Large intestine (tissue), 3 donors: ENCODE measurements around the gene CPA5. TPM values are rescaled to one million over a fixed set of nuclear protein-coding genes. Genes with fewer than 3 reads are reported as not detected.

Source experiments
- DNase-seq, 2 donors: peaks; one replicate each; pipeline versions ENCODE4 v3.0.0 to v3.0.0-alpha.2; 2013
- H3K27ac ChIP-seq: one replicate; pipeline ENCODE4 v1.5.1; 2013; ENCODE audit warnings: low read length
- H3K27me3 ChIP-seq: 2 replicates; pipeline ENCODE4 v1.6.1; 2013; ENCODE audit warnings: low read length; ENCODE audit not compliant: control insufficient read depth, insufficient read depth
- H3K36me3 ChIP-seq: 2 replicates; pipeline ENCODE4 v1.6.1; 2013; ENCODE audit warnings: low read length; ENCODE audit not compliant: control insufficient read depth, insufficient read depth
- H3K4me1 ChIP-seq: one replicate; pipeline ENCODE4 v1.6.1; 2013; ENCODE audit warnings: low read length; ENCODE audit not compliant: control insufficient read depth, insufficient read depth
- H3K4me3 ChIP-seq: one replicate; pipeline ENCODE4 v1.5.1; 2013; ENCODE audit warnings: low read length
- H3K9me3 ChIP-seq: one replicate; pipeline ENCODE4 v1.6.1; 2013; ENCODE audit warnings: mild to moderate bottlenecking, low read depth, low read length, moderate library complexity; ENCODE audit not compliant: control insufficient read depth
- WGBS: methylation state at CpG from one replicate; pipeline ENCODE4 v1.1.5; 2013; ENCODE audit warnings: low lambda C conversion rate; ENCODE audit not compliant: insufficient coverage; 5-methylcytosine and 5-hydroxymethylcytosine counted together
- polyA plus RNA-seq: library from polyadenylated mRNA; unstranded; fragments of 120-200 nt; gene quantifications from one replicate; pipeline ENCODE4 v1.2.1, GENCODE V29; 2013

CPA5 gene
- polyA plus RNA-seq, 1 donor: 0.15 TPM

DNA sequence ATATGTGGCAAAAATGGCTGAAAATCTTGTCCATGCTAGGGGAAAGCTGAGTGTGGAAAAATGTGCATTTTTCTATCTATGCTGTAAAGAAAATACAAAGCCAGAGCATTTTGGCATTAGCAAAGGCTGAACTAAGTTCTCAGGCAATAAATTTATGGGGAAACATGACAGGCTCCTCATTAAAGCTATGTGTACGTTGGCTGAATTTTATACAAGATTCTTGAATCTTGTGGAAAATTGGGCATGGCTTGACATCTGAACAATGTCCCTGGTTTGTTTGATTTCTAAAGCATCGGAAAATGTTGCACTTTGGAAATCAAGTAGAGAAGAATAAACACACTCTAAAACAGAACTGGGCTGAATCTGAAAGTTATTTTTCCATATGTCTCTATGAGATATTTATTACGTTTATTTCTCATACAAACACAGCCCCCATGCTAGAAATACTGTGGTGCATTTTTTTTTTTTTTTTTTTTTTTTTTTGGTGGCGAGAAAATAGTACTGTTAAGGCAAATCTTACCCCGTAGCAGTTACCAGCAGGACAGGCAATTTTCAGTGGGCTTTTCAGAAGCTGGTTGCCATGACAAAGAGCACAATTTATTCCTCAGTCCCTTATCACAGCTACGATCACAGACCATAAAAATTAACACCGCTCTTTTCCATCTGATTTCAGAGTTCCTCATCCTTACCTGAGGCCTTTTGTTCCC is 52.6 kb downstream of the CPA5 start:
- H3K27me3 ChIP-seq: no peaks in the 10 kb centered on the region
- no peaks in the 10 kb centered on the region for H3K9me3 ChIP-seq
- H3K4me3 ChIP-seq: no peak overlapping the region
- peaks cover 40% of the 10 kb centered on the region for H3K4me1 ChIP-seq
- peak overlapping the region; percentile 27 for H3K27ac ChIP-seq
- 45% methylated on average over 2 of the region's 7 CpGs for WGBS
- no peaks in the 10 kb centered on the region for H3K36me3 ChIP-seq
- DNase-seq: no peak

DNA sequence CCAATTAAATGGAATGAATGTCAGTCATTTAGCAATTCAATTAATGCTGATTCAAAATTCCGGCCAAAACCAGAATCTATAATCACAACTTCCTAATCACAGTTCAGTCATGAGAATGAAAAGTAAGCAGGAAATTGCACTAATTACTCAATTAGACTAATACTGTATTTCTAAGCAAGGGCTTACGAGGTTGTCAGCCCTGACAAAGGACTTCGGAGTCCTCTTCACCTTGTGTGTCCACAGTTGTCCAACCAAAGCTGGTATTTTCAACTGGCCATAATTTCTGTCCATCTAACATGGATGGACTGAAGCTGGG is 53.1 kb downstream of the CPA5 start:
- WGBS: no CpG with 5 or more reads among the region's 3 CpGs
- H3K36me3 ChIP-seq: peaks cover 4% of the 10 kb centered on the region
- no peak for DNase-seq

DNA sequence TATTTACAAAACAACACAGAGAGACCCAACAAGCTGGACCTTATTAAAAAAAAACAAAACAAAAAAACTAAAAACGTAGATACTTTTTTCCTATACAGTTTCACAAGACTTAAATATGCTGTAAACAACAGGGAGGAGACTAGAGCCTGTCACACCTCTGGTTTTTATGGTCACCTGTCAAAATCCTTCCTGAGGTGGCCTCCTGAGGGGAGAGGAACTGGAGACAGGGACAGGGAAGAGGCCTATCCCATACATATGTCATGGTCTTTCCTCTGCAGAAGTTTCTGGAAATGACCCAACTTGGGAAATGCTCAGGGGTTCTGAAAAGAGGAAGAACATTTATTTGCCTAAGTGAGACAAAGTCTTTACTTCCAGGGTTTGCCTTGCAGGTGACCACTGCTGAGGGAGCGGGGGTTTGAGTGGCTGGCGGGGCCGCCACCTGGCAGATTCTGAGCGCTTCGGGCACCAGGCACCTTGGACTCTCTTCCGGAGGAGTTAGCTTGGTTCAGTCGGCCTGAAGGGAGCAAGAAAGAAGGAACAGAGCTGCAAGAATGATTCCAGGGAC is 54.0 kb downstream of the CPA5 start:
- WGBS: 33% methylated on average over 1 of the region's 8 CpGs

More for the DNA sequence above, 53.1 kb downstream of the CPA5 start:
- H3K27me3 ChIP-seq: no peaks in the 10 kb centered on the region
- H3K4me3 ChIP-seq: no peak overlapping the region
- peak overlapping the region; percentile 27 for H3K27ac ChIP-seq
- H3K4me1 ChIP-seq: peaks cover 38% of the 10 kb centered on the region
- H3K9me3 ChIP-seq: no peaks in the 10 kb centered on the region

GRCh38 chr7:130400120-130400572 is 55.5 kb downstream of the CPA5 start:
- Histone ChIP-seq H3K4me1 (peaks cover 28% of the 10 kb centered on the region), H3K4me3 (no peak overlapping the region), H3K27ac (no peak overlapping the region), H3K36me3 (peaks cover 7% of the 10 kb centered on the region), H3K9me3 (no peaks in the 10 kb centered on the region), H3K27me3 (no peaks in the 10 kb centered on the region)
- no peak for DNase-seq
- WGBS: 88% methylated on average over 1 of the region's 4 CpGs

More for the DNA sequence above, 54.0 kb downstream of the CPA5 start:
- no peaks in the 10 kb centered on the region for H3K27me3 ChIP-seq
- H3K27ac ChIP-seq: peak overlapping the region; percentile 27
- peaks cover 7% of the 10 kb centered on the region for H3K36me3 ChIP-seq
- H3K4me1 ChIP-seq: peaks cover 29% of the 10 kb centered on the region
- H3K4me3 ChIP-seq: no peak overlapping the region
- peak in 1 of 2 donors; percentile 39 for DNase-seq
- H3K9me3 ChIP-seq: no peaks in the 10 kb centered on the region

- 100% methylated on average over 1 of the region's 1 CpG for WGBS
- Histone ChIP-seq H3K9me3 (no peaks in the 10 kb centered on the region), H3K27me3 (no peaks in the 10 kb centered on the region), H3K27ac (no peak overlapping the region), H3K4me1 (peaks cover 26% of the 10 kb centered on the region), H3K4me3 (no peak overlapping the region), H3K36me3 (peaks cover 7% of the 10 kb centered on the region)
- no peak for DNase-seq
Observed at GRCh38 chr7:130401101-130401500, 56.5 kb downstream of the CPA5 start.

DNA sequence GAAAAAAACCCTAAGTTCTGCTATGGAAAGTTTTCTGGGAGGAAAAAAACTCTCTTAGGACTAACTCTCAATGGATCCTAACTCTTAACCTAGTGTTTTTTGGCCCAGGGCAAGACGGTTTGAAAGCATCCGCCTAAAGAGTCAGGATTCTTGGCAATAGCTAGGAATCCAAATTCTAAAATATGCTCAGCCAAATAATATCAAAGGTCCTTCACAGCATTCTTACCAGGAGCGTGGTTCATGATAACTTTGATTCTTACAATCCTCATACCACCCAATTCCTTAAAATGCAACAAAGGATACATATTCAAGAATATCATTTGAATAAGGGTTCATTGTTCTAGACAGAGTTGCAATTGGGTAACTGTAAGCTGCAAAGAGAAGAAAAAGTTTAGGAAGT is 57.0 kb downstream of the CPA5 start:
- H3K4me1 ChIP-seq: peaks cover 25% of the 10 kb centered on the region
- DNase-seq: no peak
- WGBS: no CpG with 5 or more reads among the region's 3 CpGs
- no peaks in the 10 kb centered on the region for H3K9me3 ChIP-seq
- no peak overlapping the region for H3K27ac ChIP-seq
- H3K36me3 ChIP-seq: peaks cover 7% of the 10 kb centered on the region
- no peaks in the 10 kb centered on the region for H3K27me3 ChIP-seq
- H3K4me3 ChIP-seq: no peak overlapping the region

- Histone ChIP-seq H3K9me3 (no peaks in the 10 kb centered on the region), H3K4me3 (no peak overlapping the region), H3K4me1 (peaks cover 15% of the 10 kb centered on the region), H3K27me3 (no peaks in the 10 kb centered on the region), H3K36me3 (peaks cover 7% of the 10 kb centered on the region), H3K27ac (no peak overlapping the region)
- DNase-seq: peak in 1 of 2 donors; percentile 64
- WGBS: 82% methylated on average over 1 of the region's 2 CpGs
Observed at GRCh38 chr7:130405003-130405402, 60.4 kb downstream of the CPA5 start.

GRCh38 chr7:130409067-130409711 is 64.6 kb downstream of the CPA5 start:
- Histone ChIP-seq H3K27ac (no peak overlapping the region), H3K4me3 (no peak overlapping the region), H3K27me3 (no peaks in the 10 kb centered on the region), H3K36me3 (no peaks in the 10 kb centered on the region), H3K4me1 (peaks cover 13% of the 10 kb centered on the region), H3K9me3 (no peaks in the 10 kb centered on the region)
- WGBS: 100% methylated on average over 2 of the region's 3 CpGs
- DNase-seq: no peak

DNA sequence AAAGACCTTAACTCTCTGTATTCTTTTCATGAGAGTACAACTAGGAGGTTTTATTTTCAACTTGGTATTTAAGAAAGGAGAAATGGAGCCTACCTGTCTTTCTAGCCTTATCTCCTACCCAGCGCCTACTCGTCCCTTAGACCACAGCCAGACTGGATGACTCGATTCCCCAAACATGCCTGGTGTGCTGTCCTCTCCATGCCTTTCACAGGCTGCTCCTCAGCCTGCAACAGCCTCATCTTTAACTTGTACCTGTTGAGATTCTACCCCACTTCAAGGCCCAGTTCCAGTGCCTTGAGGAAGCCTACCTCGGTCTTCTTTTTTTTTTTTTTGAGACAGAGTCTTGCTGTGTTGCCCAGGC is 65.1 kb downstream of the CPA5 start:
- Histone ChIP-seq H3K9me3 (no peaks in the 10 kb centered on the region), H3K4me3 (no peak overlapping the region), H3K27me3 (no peaks in the 10 kb centered on the region), H3K36me3 (no peaks in the 10 kb centered on the region), H3K4me1 (peaks cover 8% of the 10 kb centered on the region), H3K27ac (no peak overlapping the region)
- no CpG with 5 or more reads among the region's 4 CpGs for WGBS
- DNase-seq: no peak

DNA sequence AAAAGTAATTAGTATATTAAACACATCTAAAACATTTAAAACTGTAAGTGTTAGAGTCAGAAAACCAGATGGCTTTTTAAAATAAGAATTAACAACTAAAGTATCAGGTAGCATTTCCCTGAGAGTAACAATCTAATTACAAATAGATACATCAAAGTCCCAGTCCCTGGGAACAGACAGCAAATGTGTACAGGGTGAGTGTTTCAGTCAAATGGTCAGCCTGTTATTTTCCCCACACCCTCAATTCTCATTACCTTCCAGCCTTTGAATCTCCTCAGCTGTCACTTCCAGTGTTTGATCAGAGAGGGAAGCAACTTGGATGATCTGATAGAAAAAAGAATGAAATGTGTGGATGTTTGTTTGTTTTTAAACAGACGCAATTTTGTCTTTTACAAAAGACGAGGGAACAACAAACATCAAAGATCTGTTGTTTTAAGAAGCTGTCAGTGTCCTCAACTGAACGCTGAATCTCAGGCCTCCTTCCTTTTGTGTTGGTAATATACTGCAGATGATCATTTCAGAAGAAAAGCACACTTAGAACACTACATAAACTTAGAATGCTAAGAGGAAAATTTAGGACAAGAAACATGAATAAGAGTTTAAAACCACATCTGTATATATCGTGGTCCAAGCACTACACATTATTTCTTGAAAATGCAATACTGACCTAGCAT is 66.4 kb downstream of the CPA5 start:
- H3K27ac ChIP-seq: no peak overlapping the region
- no peaks in the 10 kb centered on the region for H3K36me3 ChIP-seq
- no peaks in the 10 kb centered on the region for H3K27me3 ChIP-seq
- H3K4me1 ChIP-seq: peaks cover 5% of the 10 kb centered on the region
- H3K4me3 ChIP-seq: no peak overlapping the region
- no peak for DNase-seq
- H3K9me3 ChIP-seq: no peaks in the 10 kb centered on the region
- no CpG with 5 or more reads among the region's 4 CpGs for WGBS
